Colonic mucosa (tissue), 4 donors: ENCODE results near the gene NFKBIL1. TPM values are rescaled to one million over a fixed set of nuclear protein-coding genes. Genes with fewer than 3 reads are reported as not detected.

Source experiments
- DNase-seq: peaks from one replicate; pipeline ENCODE4 v3.0.0-alpha.2; 2020
- H3K27ac ChIP-seq: fragments of 200-600 bp; one replicate; pipeline ENCODE4 v1.8.0; 2021
- H3K27me3 ChIP-seq: fragments of 200-600 bp; one replicate; pipeline ENCODE4 v1.8.0; 2021
- H3K36me3 ChIP-seq: fragments of 200-600 bp; one replicate; pipeline ENCODE4 v1.8.0; 2021
- H3K4me1 ChIP-seq: fragments of 200-600 bp; one replicate; pipeline ENCODE4 v1.8.0; 2021; ENCODE audit warnings: mild to moderate bottlenecking
- H3K4me3 ChIP-seq: fragments of 200-600 bp; one replicate; pipeline ENCODE4 v1.8.0; 2021
- H3K9ac ChIP-seq, 2 donors: one replicate each; pipeline ENCODE4 v1.7.0; 2013; ENCODE audit warnings: control low read depth in 2 of 2, low read depth in 2 of 2, low read length in 2 of 2
- H3K9me3 ChIP-seq: fragments of 200-600 bp; one replicate; pipeline ENCODE4 v1.8.0; 2021
- CTCF ChIP-seq: fragments of 200-600 bp; IDR thresholded peaks from one replicate; pipeline ENCODE4 v1.8.0; 2022; ENCODE audit warnings: antibody characterized with exemption, mild to moderate bottlenecking
- intact Hi-C: fragments of 100-400 bp; cut with DNase I; formaldehyde crosslinking; loops from one replicate; pipeline ENCODE4 v1.14.1; 2022
- total RNA-seq, 2 donors: library from RNA; stranded (reverse); fragmentation: NEBNext Ultra II Directional in 1 of 2; extraction: Animal tissue kit (Norgen Biotek cat#: 25700) in 1 of 2; gene quantifications; one replicate each; pipeline ENCODE4 v1.2.1, GENCODE V29; 2021
- donor health status: healthy.
- donor health status: DM: no; HTN: no; CAD: no.
- donor health status: DM: no; HTN: no; CAD: no.

The NFKBIL1 gene
- total RNA-seq, 2 donors from 2014 or later: 16.1 to 18.8 TPM

- no peak for DNase-seq
- intact Hi-C loops: no loop called here
- TF ChIP-seq CTCF: no peak
- H3K4me3 ChIP-seq: no peak within 1 kb of the TSS
- no peak within 1 kb of the TSS for H3K27ac ChIP-seq
- H3K9ac ChIP-seq: no peak within 1 kb of the TSS
- no peaks in the 10 kb centered on the region for H3K9me3 ChIP-seq
- no peaks in the 10 kb centered on the region for H3K4me1 ChIP-seq
- peaks cover 15% of the 10 kb centered on the region for H3K36me3 ChIP-seq
- no peaks in the 10 kb centered on the region for H3K27me3 ChIP-seq
Measured at GRCh38 chr6:31528821-31529328, 18.5 kb upstream of the NFKBIL1 start, which contains the start of gene MCCD1. Gene MCCD1 (plus strand): TSS chr6:31528962. CDS start chr6:31529015, 53 bp downstream.

GRCh38 chr6:31529329-31530150 lies 17.9 kb upstream of the NFKBIL1 start:
- no peaks in the 10 kb centered on the region for H3K9me3 ChIP-seq
- no peak overlapping the region for H3K9ac ChIP-seq

GRCh38 chr6:31530659-31531058 lies 16.7 kb upstream of the NFKBIL1 start:
- peaks cover 33% of the 10 kb centered on the region for H3K36me3 ChIP-seq
- H3K27ac ChIP-seq: no peak overlapping the region
- no peak overlapping the region for H3K9ac ChIP-seq
- H3K4me3 ChIP-seq: no peak overlapping the region
- intact Hi-C loops: no loop called here
- no peak for TF ChIP-seq CTCF
- no peaks in the 10 kb centered on the region for H3K9me3 ChIP-seq
- no peaks in the 10 kb centered on the region for H3K27me3 ChIP-seq
- DNase-seq: no peak
- no peaks in the 10 kb centered on the region for H3K4me1 ChIP-seq

More at GRCh38 chr6:31529329-31530150, 17.9 kb upstream of the NFKBIL1 start:
- TF ChIP-seq CTCF: no peak
- no peak overlapping the region for H3K4me3 ChIP-seq
- peaks cover 22% of the 10 kb centered on the region for H3K36me3 ChIP-seq
- no peaks in the 10 kb centered on the region for H3K4me1 ChIP-seq
- no peak for DNase-seq
- no peak overlapping the region for H3K27ac ChIP-seq
- intact Hi-C loops: no loop called here
- no peaks in the 10 kb centered on the region for H3K27me3 ChIP-seq

- intact Hi-C loops: no loop called here
- no peak for DNase-seq
- no peaks in the 10 kb centered on the region for H3K27me3 ChIP-seq
- H3K9me3 ChIP-seq: no peaks in the 10 kb centered on the region
- TF ChIP-seq CTCF: no peak
- peaks cover 38% of the 10 kb centered on the region for H3K36me3 ChIP-seq
- no peak overlapping the region for H3K9ac ChIP-seq
- H3K4me1 ChIP-seq: no peaks in the 10 kb centered on the region
- no peak overlapping the region for H3K4me3 ChIP-seq
- no peak overlapping the region for H3K27ac ChIP-seq
Measured at GRCh38 chr6:31531162-31531561, 16.2 kb upstream of the NFKBIL1 start.

- intact Hi-C loops: no loop called here
- Histone ChIP-seq H3K9me3 (no peaks in the 10 kb centered on the region), H3K36me3 (peaks cover 40% of the 10 kb centered on the region), H3K27me3 (no peaks in the 10 kb centered on the region), H3K4me1 (no peaks in the 10 kb centered on the region), H3K27ac (no peak overlapping the region), H3K4me3 (no peak overlapping the region), H3K9ac (no peak overlapping the region)
- DNase-seq: no peak
- no peak for TF ChIP-seq CTCF
Measured at GRCh38 chr6:31531771-31532643, 15.4 kb upstream of the NFKBIL1 start.
